HCEC 1CT (cell line): ENCODE data around the gene FOSL1.
"Not testable (repeated sequence)": the region's sequence is repeated elsewhere in the genome, so short reads cannot be mapped to it uniquely, and the experiment has no call there.

ENCODE experiments used
- DNase-seq: peaks from one replicate; pipeline ENCODE4 v3.0.0-alpha.2; 2017

Gene FOSL1

DNA sequence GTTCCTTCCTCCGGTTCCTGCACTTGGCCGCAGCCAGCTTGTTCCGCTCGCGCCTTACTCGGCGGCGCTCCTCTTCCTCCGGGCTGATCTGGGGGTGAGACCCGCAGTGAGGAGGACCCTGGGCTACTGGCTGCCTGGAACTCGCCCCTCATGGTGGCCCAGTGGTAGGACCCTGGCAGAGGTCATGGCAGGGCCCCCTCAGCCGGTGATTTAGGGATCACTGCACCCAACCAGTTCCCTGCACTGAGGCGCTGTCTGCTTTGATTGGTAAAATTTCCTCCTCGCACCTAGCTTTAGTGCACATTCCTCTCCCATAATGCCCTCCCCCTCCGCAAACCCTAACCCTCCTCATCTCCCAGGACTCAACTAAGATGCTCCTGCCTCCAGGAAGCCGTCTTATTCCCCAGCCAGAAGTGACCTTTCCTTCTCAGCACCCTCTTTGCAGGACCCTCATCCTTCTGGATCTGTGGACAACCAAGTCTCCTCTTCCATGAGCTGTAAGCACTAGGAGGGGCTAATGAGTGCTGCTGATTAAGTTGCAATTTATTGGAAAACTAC lies 6.1 kb downstream of the FOSL1 start:
- DNase-seq = no peak

DNA sequence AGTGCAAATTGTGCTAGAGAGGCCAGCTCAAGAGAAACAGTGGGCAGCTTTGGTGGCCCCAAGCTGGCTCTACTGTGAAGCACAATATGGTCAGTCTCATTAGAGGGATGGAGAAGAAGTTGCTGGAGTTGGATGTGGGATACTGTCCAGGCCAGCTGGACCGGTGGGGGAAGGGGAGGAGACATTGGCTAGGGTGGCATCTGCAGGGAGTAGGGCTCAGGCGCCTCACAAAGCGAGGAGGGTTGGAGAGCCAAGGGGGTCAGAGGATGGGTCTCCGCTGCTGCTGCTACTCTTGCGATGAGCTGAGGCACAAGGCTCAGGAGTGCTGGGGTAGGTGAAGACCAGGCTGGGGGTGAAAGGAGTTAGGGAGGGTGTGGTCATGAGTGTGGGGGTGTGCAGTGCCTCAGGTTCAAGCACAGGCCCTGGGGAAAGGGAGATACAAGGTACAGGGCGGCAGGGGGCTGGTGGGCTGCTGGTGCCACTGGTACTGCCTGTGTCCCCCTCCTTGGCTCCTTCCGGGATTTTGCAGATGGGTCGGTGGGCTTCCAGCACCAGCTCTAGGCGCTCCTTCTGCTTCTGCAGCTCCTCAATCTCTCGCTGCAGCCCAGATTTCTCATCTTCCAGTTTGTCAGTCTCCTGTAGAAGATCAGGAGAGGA lies 7.4 kb downstream of the FOSL1 start:
- no peak for DNase-seq

DNA sequence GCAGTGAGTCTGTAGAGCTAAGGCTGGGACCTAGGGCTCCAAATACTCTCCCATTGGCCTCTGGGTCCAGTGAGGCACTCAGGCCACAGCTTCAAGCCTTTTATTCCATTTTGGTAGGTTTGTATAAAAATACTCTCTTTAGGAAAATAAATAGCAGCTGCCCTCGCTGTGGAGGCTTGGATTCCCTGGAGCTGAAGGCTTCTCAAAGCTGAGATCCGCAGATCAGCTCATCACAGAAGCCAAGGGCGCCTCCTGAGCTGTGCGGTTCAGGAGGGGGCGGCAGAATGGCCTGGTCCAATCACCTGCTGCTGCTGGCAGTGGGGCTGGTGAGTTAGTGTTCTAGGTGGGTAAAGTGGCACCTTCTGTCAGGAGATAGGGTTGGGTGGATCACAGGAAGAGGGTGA lies 8.0 kb downstream of the FOSL1 start:
- DNase-seq = not testable (repeated sequence)

DNA sequence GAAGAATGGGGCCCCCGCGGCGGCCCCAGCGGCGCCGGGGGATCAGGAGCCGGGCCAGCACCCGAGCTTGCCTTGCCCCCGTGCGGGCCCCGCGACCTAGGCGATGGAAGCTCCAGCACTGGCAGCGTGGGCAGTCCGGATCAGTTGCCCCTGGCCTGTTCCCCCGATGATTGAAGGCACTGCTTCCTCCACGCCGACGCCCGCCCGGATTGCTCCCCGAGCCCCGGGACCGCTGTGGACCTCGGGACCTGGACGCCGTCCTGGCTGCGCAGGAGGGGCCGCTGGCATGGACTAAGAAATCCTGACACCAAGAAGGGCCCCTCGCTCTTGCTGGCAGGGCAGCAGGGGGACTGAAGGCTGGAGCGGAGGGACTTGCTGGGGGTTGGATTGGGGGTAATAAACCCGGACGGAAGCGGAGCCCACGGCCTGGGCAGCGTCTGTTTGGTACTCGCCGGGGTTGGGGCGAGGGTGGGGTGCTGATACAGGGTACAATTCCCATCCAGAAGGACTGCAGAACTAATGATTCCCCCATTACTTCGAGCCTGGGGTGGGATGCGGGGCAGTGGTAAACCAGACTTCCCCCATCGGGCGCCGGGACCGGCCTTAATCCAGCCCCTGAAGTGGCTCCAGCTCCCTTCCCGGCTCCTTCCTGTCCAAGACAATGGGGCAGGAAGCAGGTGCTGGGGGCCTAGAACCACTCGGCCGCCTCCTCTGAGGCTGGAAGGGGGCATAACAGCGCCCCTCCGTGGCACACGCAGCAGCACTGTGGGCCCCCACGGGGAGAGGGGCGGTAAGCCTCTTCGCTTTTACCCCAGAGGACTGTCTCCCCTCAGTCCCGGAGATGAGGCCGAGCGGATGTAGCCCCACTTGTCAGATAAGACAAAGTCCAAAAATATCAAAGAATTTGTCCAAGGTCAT lies 8.7 kb downstream of the FOSL1 start:
- peak; percentile 69 for DNase-seq

DNA sequence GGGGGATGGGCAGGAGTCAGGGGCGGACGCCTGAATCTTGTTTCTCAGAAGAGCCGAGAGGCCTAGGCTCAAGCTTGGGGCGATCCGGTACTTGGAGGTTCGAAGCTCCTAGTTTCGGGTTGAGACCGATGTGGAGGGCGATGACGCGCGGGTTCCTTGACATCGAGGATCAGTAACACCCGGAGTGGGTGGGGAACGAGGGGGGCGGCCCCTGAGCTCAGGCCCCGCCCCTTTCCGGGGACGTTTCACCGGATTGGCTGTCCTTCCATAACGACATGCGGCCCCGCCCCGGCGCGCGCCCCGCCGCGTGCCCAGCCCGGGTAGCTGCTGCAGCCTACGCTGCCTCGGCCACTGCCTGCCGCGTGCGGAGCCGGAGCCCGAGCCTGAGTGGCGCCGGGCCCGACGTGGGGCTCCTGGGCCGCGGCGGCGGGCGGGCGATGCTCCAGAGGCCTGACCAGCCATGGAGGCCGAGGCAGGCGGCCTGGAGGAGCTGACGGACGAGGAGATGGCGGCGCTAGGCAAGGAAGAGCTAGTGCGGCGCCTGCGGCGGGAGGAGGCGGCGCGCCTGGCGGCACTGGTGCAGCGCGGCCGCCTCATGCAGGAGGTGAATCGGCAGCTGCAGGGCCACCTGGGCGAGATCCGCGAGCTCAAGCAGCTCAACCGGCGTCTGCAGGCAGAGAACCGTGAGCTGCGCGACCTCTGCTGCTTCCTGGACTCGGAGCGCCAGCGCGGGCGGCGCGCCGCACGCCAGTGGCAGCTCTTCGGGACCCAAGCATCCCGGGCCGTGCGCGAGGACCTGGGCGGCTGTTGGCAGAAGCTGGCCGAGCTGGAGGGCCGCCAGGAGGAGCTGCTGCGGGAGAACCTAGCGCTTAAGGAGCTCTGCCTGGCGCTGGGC lies 9.6 kb downstream of the FOSL1 start, which contains the start of gene CCDC85B:
TSS of gene CCDC85B (plus strand) at position 350 of the 895 bp plus-strand sequence. CDS start at position 461, 111 bp downstream.
- peak; percentile 95 for DNase-seq

DNA sequence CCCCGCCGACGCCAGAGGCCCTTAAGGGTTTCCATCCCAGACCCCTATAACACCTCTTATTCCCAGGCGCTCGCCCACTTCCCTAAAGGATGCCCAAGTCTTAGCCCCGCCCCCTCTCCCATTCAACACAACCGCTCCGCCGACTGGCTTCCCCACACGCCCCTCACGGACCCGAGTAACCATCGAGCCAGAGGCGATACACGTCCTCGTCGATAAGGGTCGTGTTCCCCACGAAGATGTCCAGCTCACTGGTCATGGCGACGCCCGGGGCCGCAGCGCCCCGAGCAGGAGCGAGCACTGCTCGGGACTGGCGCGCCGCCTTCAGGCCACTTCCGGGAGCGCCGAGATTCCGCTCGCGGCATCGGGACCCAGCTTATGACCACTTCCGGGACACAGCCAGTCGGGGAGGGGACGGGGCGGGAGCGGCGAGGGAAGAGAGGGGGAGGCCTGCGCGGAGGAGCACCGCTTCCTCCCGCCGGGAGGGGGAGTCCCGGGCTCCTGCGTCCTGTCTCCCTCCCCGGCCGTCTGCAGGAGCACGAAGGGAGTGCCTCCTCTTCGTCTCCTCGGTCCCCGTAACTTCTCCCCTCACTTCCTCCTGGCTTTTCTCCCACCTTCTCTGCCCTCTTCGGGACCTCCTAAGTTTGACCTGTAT lies 11.9 kb downstream of the FOSL1 start, which contains the start of gene FIBP:
TSS of gene FIBP (minus strand) at position 309 of the 652 bp plus-strand sequence. CDS start at position 256, 53 bp downstream.
- DNase-seq = peak; percentile 97

DNA sequence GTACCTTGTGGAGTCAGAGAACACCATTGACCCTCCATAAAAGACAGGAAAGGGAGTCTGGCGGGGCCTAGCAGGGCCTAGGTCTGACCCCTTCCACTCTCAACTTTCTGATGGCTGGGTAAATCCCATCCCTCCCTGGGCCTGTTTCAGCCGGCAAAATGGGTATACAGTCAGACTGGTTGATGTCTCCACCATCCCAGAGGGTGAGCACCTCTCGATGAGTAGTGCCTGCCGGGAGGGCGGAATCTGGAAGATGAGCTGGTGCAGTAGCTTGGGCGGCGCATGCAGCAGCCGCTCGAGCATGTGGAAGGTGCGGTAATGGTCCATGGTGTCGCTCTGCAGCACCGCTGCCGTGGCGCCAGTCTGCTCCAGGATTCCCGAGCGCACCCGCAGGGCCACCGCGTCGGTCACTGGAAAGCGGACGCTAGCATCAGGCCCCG lies 12.4 kb downstream of the FOSL1 start:
- peak; percentile 62 for DNase-seq

DNA sequence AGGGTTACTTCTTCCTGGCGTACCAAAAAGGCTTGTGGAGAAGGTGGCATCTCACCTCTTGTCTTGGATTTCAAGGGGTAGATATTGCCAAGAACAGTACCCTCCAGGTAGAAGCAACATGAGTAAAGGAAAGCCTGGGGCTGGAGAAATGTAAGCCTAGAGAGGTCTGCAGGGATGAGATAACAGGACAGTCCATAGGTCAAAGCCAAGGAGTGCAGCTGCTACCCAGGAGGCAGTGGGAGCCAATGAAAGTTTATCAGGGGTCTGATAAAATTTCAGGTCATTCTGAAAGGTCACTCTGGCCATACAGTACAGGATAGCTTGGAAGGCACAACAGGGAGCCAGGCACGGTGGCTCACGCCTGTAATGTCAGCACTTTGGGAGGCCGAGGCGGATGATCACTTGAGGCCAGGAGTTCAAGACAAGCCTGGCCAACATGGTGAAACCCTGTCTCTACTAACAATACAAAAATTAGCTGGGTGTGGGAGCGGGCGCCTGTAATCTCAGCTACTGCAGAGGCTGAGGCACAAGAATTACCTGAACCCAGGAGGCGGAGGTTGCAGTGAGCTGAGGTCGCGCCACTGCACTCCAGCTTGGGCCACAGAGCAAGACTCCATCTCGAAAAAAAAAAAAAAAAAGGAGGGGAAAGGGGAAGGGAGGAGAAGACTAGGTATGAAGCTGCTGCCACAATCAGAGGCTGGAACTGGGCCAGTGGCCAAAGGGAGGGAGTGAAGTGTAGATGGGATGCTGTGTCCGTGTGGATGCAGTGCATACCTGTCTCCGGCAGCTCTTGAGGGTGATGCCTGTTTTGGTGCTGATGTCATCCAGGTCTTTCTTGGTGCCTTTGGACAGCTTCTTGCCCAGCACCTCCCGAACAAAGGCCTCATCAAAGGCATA lies 13.1 kb downstream of the FOSL1 start:
- no peak for DNase-seq

DNA sequence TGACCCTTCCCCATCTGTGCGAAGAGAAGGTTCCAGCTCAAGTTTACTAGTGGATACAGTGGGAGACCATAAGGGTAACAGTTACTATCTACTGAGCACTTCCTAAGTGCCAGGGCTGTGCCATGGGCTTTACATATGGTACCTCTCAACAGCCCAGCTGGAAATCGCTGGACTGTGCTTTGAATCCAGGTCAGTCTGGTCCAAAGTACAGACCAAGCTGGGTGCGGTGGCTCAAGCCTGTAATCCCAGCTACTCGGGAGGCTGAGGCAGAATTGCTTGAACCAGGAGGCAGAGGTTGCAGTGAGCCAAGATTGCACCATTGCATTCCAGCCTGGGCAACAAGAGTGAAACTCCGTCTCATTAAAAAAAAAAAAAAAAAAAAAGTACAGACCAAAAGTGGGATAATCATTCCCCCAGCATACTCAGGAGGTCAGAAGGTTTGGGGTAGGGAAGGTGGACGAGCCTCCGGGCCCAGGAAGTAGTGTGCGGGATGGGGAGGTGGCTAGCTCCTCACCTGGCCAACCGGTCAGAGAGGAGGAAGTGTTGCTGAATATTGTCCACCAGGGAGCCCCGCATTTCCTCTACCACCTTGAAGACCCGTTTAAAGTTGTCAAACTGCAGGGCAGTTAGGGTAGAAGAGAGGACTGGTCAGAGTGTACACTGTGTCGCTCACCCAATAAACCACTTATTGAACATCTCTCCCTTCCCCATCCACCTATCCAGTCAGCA lies 14.2 kb downstream of the FOSL1 start:
- DNase-seq = no peak

DNA sequence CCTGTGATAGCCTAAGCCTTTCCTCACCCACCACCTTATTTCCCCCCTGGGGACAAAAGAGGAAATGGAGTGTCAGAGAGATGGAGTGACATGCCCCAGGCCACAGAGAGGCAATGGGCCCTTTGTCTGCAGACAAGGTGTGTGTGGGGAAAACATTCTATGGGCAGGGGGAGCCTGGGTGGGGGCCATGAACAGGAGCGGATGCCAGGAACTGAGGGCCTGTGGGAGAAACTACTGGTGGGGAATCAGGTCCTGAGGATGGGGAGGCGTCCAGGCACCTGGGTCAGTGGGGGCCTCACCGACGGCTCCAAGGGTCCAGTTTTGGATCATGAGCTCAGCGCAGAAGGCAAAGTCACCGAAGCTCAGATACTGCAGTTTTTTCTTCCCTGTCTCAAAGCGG lies 15.0 kb downstream of the FOSL1 start:
- no peak for DNase-seq

DNA sequence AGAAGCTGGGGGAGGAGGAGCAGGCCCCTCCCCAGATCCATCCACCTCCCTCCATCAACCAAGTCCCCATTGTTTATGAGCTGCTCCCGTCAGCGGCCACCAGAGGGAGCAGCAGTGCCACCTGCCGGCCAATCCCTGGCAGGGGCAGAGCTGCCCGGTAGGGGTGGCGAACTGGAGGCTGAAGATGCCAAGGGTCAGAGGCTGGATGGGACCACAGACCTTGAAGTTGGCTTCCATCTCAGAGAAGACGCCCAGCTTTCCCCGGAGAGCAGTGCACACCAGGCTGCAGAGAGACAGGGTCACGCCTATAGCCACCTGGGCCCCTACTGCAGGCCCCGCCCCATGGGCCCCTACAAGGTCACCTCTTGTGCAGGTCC lies 15.5 kb downstream of the FOSL1 start:
- DNase-seq = peak; percentile 58

DNA sequence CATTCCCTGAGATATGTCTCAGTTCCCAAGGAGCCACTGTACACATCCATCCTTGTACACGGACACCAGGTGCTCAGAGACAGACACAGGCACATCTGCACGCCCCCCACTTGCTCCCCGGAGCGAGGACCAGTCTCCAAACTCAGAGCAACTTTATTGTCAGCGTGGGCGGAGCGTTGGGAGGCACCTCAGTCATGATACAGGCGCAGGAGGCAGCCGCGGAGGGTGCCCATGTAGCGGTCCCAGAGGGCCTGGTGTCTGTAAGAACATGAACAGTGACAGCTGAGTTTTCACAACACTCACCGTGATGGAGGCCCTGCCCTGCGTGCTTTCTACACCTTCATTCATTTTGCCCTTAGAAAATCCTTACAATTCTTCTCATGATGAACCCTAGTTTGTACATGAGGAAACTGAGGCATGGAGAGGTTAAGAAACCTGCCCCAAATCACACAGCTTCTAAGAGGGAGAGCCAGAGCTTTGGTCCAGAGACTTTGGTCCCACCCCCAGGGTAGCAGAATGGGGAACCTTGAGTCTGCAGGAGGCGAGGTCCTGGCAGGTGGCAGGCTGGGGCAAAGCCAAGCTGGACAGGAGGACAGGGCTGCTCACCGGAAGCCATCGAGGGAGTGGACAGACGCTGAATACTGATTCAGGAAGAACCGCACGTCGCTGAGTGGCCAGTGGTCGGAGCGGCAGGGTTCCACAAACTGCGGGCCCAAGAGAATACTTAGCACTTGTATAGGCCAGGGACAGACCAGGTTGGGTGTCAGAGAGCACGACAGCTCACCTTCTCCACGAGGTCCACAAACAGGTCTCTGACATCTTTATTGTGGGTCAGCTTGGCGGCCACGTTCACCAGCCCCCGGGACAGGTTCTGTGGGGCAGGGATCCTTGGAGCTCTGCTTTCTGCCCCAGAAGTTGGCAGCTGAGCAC lies 16.1 kb downstream of the FOSL1 start:
- DNase-seq = no peak

DNA sequence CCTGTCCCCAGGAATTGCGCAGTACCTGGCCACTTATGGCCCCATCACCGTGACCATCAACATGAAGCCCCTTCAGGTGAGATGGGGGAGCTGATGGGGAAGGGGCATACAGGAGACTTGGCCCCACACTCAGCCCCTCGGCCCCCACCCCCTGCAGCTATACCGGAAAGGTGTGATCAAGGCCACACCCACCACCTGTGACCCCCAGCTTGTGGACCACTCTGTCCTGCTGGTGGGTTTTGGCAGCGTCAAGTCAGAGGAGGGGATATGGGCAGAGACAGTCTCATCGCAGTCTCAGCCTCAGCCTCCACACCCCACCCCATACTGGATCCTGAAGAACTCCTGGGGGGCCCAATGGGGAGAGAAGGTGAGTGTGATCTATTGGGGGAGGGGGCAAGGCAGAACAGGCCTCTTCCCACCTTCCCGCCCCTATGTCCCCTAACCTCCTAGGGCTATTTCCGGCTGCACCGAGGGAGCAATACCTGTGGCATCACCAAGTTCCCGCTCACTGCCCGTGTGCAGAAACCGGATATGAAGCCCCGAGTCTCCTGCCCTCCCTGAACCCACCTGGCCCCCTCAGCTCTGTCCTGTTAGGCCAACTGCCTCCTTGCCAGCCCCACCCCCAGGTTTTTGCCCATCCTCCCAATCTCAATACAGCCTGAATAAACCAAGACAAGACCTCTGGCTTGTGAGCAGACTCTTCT lies 17.0 kb downstream of the FOSL1 start:
- no peak for DNase-seq

DNA sequence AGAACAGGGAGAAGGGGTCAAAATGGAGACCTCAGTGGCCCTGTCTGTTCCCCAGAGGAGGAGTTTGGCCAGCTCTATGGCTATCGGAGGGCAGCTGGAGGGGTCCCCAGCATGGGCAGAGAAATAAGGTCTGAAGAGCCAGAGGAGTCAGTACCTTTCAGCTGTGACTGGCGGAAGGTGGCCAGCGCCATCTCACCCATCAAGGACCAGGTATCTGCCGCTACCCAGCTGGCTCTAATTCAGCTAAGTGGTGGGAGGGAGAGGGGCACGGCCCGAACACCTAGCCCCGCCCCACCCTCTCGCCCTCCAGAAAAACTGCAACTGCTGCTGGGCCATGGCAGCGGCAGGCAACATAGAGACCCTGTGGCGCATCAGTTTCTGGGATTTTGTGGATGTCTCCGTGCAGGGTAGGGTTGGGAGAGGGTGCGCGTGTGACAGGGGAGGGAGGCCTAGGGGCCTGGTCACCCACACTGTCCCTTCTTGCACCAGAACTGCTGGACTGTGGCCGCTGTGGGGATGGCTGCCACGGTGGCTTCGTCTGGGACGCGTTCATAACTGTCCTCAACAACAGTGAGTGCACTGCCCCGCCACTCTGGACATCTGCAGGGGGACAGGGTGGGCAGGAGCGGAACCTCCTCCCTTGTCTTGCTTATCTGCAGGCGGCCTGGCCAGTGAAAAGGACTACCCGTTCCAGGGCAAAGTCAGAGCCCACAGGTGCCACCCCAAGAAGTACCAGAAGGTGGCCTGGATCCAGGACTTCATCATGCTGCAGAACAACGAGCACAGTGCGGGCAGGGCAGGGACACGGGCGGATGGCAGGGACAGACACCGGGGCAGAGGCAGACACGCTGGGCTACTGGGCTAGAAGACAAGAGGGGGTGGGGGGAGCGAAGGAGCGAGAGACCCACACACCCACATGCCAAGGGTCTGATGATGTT lies 17.8 kb downstream of the FOSL1 start:
- DNase-seq = no peak

DNA sequence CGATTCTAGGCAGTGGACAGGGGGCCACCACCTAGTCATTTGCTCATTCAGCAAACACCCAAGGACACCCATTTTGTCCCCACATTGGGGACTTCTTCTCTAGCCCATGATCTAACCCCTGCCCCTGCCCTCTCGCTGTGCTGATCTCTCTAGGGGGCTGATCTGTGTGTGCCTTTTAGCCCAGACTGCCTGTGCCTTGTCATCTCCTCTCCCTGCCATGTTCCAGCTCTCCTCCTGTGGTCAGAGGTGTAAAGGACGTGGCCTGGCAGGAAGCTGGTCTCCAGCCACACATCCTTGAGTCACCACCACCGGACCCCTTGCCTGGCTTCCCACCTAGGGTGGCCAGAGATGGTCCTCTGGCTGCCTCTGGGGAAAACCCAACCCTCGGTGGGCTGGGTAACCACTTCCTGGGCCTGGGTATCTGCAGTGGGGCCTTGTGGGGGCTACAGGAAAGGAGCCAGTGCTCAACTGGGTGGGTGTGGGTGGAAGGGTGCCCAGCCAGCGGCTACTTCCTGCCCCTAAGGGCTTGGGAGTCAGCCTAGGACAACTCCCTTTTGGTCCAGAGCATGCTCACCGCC lies 19.3 kb downstream of the FOSL1 start:
- DNase-seq = no peak

DNA sequence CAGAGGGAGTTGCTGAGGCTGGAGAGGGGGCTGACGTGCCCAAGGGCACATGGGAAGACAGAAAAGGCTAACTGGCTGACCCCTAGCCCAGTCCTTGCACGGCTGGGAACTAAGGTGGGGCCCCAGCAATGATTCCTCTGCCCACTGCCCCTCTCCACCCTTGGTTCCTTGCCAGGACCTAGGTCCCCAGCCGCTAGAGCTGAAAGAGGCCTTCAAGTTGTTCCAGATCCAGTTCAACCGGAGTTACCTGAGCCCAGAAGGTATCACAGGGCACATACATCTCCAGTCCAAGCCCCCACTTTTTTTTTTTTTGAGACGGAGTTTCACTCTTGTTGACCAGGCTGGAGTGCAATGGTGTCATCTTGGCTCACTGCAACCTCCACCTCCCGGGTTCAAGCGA lies 20.2 kb downstream of the FOSL1 start:
- no peak for DNase-seq

DNA sequence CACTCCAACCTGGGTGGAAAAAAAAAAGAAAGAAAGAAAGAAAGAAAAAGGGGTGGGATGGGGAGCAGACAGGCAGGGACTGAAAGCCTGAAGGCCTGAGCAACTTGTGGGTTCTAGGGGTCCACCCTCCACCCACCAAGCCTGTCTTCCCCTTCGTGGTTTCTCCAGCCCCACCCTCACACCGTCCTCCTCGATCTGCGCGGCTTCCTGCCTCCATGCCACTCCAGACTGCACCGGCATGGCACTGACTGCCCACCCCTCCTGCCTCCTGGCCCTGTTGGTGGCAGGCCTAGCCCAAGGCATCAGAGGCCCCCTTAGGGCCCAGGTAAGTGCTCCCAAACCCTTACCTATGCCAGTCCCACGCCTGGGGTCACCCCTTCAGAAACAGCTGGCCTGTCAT lies 20.6 kb downstream of the FOSL1 start, which contains the start of gene CTSW:
TSS of gene CTSW (plus strand) at position 221 of the 400 bp plus-strand sequence. CDS start at position 239, 18 bp downstream.
- DNase-seq = no peak
